PFSK-1 (cell line): ENCODE results near the gene MORN1.

Experiments used
- FOXP2 ChIP-seq: optimal IDR thresholded peaks from 2 replicates; pipeline ENCODE3; 2011; ENCODE audit warnings: borderline replicate concordance, control low read depth, inconsistent platforms; ENCODE audit not compliant: insufficient read depth; ENCODE audit errors: extremely low read length, extremely low read depth
- POLR2AphosphoS5 ChIP-seq: IDR thresholded peaks from 2 replicates; pipeline ENCODE4 v1.6.1; 2012; ENCODE audit warnings: low read depth, mild to moderate bottlenecking, control low read depth, low read length, moderate library complexity
- REST ChIP-seq, 2 experiments: IDR thresholded peaks; 2 replicates each; pipeline versions ENCODE4 v1.6.1 to v1.8.0; 2011 to 2012; ENCODE audit warnings: low read depth in 2 of 2, low read length in 2 of 2, control low read depth in 1 of 2, inconsistent platforms in 1 of 2, mild to moderate bottlenecking in 1 of 2, moderate library complexity in 1 of 2; ENCODE audit not compliant: insufficient read depth in 1 of 2
- TAF1 ChIP-seq: IDR thresholded peaks from 2 replicates; pipeline ENCODE4 v1.6.1; 2012; ENCODE audit warnings: low read length, control low read depth, borderline replicate concordance; ENCODE audit not compliant: insufficient read depth

DNA sequence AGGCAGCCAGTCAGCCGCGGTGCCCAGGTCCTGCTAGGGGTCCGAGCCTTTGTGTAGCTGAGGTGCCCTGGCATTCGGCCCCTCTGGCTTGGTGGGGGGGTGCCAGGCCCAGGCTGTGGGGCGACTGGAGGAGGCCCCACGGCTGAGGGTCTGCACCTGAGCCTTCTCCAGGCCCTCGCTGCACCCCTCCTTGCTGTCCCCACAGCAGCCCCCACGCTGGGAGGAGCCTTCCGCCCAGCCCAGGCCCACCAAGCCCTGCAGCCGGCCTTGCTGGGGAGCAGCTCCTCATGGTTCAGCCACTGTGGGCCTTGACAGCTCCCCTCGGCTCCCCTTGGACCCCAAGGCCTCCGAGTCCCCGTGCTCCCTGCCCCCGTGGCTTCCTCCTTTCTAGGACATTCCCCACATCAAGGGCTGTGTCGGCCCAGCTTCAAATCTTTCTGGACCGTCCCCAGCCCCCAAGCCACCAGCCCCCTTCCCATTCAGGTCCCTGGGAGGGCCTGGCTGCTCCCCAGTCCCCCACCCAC lies 67.8 kb downstream of the MORN1 start:
- TF ChIP-seq REST (IDR thresholded peaks at IDR 0.05; ENCODE audit: insufficient read depth in 1 of 2, low read depth in 2 of 2, low read length in 2 of 2) (no peak), TAF1 (no peak), FOXP2 (no peak), POLR2AphosphoS5 (no peak)
